GM12865 (cell line): ENCODE results near the gene IBA57.

ENCODE experiments used
- DNase-seq: peaks from one replicate; pipeline ENCODE4 v3.0.0; 2010; ENCODE audit warnings: low read depth
- H3K4me3 ChIP-seq: 2 replicates; pipeline ENCODE4 v1.5.1; 2011; ENCODE audit warnings: mild to moderate bottlenecking, low read depth, low read length, control low read depth
- CTCF ChIP-seq: IDR thresholded peaks from 2 replicates; pipeline ENCODE4 v1.5.1; 2011; ENCODE audit warnings: low read length, control low read depth, low read depth, inconsistent platforms; ENCODE audit not compliant: insufficient read depth; ENCODE audit errors: missing control alignments

The IBA57 gene

GRCh38 chr1:228165372-228166169 lies at the start of gene IBA57:
TSS of gene IBA57 (plus strand) at chr1:228165804. CDS start at chr1:228165817, 13 bp downstream.
- TF ChIP-seq CTCF, result peak; percentile 97
- H3K4me3 ChIP-seq, result peak within 1 kb of the TSS; percentile 94
- DNase-seq, result peak; percentile 100

GRCh38 chr1:228117335-228117734 lies 48.3 kb upstream of the IBA57 start:
- TF ChIP-seq CTCF, result no peak
- no peak for DNase-seq
- H3K4me3 ChIP-seq, result no peak overlapping the region

- TF ChIP-seq CTCF, result no peak
- no peak for DNase-seq
- no peak overlapping the region for H3K4me3 ChIP-seq
These were observed 47.6 kb upstream of the IBA57 start for GRCh38 chr1:228118040-228118439.

- no peak for DNase-seq
These were observed 45.3 kb upstream of the IBA57 start for GRCh38 chr1:228120351-228120750.

GRCh38 chr1:228120857-228121489 lies 44.6 kb upstream of the IBA57 start:
- no peak overlapping the region for H3K4me3 ChIP-seq
- no peak for DNase-seq
- no peak for TF ChIP-seq CTCF

More at GRCh38 chr1:228120351-228120750, 45.3 kb upstream of the IBA57 start:
- no peak overlapping the region for H3K4me3 ChIP-seq
- no peak for TF ChIP-seq CTCF

DNA sequence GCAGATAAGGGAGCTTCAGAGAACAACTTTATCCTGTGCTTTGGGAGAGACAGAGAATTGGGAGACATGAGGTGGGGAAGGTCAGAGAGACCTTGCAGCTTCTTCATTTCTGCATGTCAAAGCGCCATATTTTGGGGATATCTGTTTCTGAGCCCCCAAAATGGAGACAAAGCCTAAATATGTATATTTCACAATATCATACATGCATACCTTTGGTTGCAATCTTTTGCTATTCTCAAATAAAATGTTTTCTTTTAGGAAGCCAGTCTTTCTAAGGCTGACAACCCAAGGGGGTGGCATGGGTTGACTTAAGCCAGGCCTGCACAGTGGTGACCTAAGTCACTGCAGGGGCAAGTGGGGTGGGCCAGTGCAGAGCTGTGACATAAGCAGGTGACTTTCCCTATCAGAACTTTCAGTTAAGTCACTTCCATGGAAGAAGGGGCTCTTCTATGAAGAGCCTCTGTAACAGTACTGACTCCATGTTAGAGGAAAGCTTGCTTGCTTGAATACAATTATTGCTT lies 42.6 kb upstream of the IBA57 start:
- no peak for TF ChIP-seq CTCF
- DNase-seq, result no peak
- H3K4me3 ChIP-seq, result no peak overlapping the region
